ENCODE results near the gene PLAGL2. TPM values are rescaled to one million over a fixed set of nuclear protein-coding genes. Genes with fewer than 3 reads are reported as not detected.
"Not testable (repeated sequence)": the region's sequence is repeated elsewhere in the genome, so short reads cannot be mapped to it uniquely, and the experiment has no call there.

PLAGL2 gene
- total RNA-seq, 3 donors from 2014 or later: 2.9 to 7.6 (median 4.3) TPM

DNA sequence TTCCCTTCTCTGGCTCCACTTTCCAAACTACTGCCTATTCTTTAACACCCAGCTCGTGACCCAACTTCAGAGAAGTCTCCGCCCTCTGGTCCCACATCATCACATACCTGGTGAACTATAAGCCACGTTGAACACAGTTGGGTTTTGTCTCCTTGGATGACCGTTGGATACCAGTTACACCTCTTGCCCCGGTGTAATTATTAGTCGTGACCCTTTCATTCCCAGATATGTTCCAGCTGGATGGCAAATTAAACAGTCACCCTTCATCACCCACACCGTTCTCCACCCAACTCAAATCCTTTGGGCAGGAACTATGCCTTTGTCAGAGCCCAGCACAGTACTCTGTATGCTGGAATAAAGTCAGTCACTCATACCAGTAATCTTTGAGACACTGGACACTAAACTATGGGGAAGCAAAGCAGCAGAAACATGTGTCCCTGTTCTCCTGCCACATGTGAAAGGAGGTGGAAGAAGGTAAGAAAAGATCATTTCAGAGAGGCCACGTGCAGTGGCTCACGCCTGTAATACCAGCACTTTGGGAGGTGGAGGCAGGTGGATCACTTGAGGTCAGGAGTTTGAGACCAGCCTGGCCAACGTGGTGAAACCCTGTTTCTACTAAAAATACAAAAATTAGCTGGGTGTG lies 22.5 kb downstream of the PLAGL2 start:
- intact Hi-C loops (cut with DNase I; ENCODE audit: low total_unique reads): no loop called here
- Histone ChIP-seq H3K4me1 (peaks cover 5 to 10% of the 10 kb centered on the region in 2 donors), H3K4me3 (no peak overlapping the region), H3K9me3 (no peaks in the 10 kb centered on the region), H3K36me3 (no peaks in the 10 kb centered on the region), H3K27me3 (no peaks in the 10 kb centered on the region), H3K27ac (no peak overlapping the region)
- TF ChIP-seq, protein P1, sequence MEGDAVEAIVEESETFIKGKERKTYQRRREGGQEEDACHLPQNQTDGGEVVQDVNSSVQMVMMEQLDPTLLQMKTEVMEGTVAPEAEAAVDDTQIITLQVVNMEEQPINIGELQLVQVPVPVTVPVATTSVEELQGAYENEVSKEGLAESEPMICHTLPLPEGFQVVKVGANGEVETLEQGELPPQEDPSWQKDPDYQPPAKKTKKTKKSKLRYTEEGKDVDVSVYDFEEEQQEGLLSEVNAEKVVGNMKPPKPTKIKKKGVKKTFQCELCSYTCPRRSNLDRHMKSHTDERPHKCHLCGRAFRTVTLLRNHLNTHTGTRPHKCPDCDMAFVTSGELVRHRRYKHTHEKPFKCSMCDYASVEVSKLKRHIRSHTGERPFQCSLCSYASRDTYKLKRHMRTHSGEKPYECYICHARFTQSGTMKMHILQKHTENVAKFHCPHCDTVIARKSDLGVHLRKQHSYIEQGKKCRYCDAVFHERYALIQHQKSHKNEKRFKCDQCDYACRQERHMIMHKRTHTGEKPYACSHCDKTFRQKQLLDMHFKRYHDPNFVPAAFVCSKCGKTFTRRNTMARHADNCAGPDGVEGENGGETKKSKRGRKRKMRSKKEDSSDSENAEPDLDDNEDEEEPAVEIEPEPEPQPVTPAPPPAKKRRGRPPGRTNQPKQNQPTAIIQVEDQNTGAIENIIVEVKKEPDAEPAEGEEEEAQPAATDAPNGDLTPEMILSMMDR (IDR thresholded peaks at IDR 0.05): no peak
- TF ChIP-seq POLR2A (IDR thresholded peaks at IDR 0.05) (no peak), POLR2AphosphoS5 (IDR thresholded peaks at IDR 0.05) (no peak)
- DNase-seq (ENCODE audit: low spot score in 2 of 2): no peak

DNA sequence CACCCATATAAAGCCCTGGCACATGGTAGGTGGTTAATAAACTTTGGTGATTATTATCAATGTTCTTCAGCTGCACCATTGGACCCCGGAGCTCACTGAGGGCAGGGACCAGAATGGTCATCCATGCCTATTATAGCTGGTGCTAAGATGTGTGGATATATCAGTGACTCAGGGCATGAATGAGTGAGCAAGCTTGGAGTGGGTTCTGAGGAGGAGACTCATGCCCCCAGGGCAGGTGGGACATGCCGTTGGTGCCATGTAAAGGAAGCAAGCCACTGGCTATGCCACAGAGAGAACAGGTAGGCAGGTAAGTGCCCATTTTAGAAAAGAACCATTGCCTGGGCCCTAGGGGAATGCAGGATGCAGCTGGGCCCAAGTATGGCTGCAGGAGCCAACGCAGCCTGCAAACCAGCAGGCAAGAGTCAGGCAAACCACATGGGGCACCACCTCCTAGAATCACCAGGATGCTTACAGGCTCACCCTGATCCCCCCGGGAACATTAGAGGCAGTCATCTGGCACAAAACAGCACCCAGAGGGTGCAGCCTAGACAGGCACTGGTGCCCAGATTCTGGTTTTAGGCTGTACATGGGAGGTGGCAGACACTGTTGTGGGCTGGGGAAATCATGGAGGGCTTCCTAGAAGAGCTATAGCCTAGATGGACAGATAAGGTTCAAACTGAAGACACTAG lies 23.5 kb downstream of the PLAGL2 start:
- no peak for DNase-seq (ENCODE audit: low spot score in 2 of 2)

DNA sequence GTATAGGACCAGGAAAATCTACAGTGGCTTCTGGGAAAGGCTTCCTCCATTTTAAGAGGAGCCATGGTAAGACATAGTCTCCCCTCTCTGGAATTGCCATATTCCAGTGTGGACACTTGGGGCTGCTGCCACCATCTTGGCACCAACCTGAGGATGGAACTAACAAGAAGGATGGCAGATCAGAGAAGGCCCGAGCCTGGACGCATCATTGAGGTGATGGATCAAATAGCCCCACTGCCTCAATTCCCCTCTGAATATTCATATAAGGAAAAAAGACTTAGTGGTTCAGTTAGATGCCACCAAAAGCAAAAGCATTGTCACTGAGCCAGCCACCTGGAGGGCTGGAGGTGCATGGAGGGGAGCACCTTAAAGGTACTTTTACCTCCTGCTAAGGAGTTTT lies 25.9 kb downstream of the PLAGL2 start:
- no peaks in the 10 kb centered on the region for H3K9me3 ChIP-seq
- no peak overlapping the region for H3K27ac ChIP-seq
- intact Hi-C loops (cut with DNase I; ENCODE audit: low total_unique reads): no loop called here
- no peak overlapping the region for H3K4me3 ChIP-seq
- H3K4me1 ChIP-seq: no peaks in the 10 kb centered on the region
- H3K36me3 ChIP-seq: no peaks in the 10 kb centered on the region
- H3K27me3 ChIP-seq: no peaks in the 10 kb centered on the region
- TF ChIP-seq, protein P1 (IDR thresholded peaks at IDR 0.05): no peak
- TF ChIP-seq POLR2A (IDR thresholded peaks at IDR 0.05) (no peak), POLR2AphosphoS5 (IDR thresholded peaks at IDR 0.05) (no peak)
- no peak for DNase-seq (ENCODE audit: low spot score in 2 of 2)

More for the DNA sequence above, 23.5 kb downstream of the PLAGL2 start:
- Histone ChIP-seq H3K36me3 (no peaks in the 10 kb centered on the region), H3K27me3 (no peaks in the 10 kb centered on the region), H3K27ac (no peak overlapping the region), H3K4me1 (peaks cover 1 to 5% of the 10 kb centered on the region in 2 donors), H3K9me3 (no peaks in the 10 kb centered on the region), H3K4me3 (no peak overlapping the region)
- TF ChIP-seq, protein P1 (IDR thresholded peaks at IDR 0.05): no peak
- TF ChIP-seq POLR2AphosphoS5 (IDR thresholded peaks at IDR 0.05) (no peak), POLR2A (IDR thresholded peaks at IDR 0.05) (no peak)
- intact Hi-C loops (cut with DNase I; ENCODE audit: low total_unique reads): no loop called here

GRCh38 chr20:32179934-32180333 lies 27.6 kb downstream of the PLAGL2 start:
- Histone ChIP-seq H3K4me1 (no peaks in the 10 kb centered on the region), H3K27me3 (no peaks in the 10 kb centered on the region), H3K4me3 (no peak overlapping the region), H3K9me3 (no peaks in the 10 kb centered on the region), H3K36me3 (no peaks in the 10 kb centered on the region), H3K27ac (no peak overlapping the region)
- intact Hi-C loops (cut with DNase I; ENCODE audit: low total_unique reads): no loop called here
- no peak for TF ChIP-seq POLR2AphosphoS5 (IDR thresholded peaks at IDR 0.05)
- TF ChIP-seq POLR2A (IDR thresholded peaks at IDR 0.05): no peak
- TF ChIP-seq, protein P1 (IDR thresholded peaks at IDR 0.05): no peak
- no peak for DNase-seq (ENCODE audit: low spot score in 2 of 2)

GRCh38 chr20:32179515-32179914 lies 28.0 kb downstream of the PLAGL2 start:
- intact Hi-C loops (cut with DNase I; ENCODE audit: low total_unique reads): no loop called here
- DNase-seq (ENCODE audit: low spot score in 2 of 2): no peak

GRCh38 chr20:32177696-32178095 lies 29.8 kb downstream of the PLAGL2 start:
- H3K9me3 ChIP-seq; H3K27ac ChIP-seq; H3K4me3 ChIP-seq; H3K36me3 ChIP-seq; intact Hi-C loops (cut with DNase I; ENCODE audit: low total_unique reads); H3K27me3 ChIP-seq; DNase-seq (ENCODE audit: low spot score in 2 of 2); H3K4me1 ChIP-seq: not testable (repeated sequence)

More at GRCh38 chr20:32179515-32179914, 28.0 kb downstream of the PLAGL2 start:
- Histone ChIP-seq H3K36me3 (no peaks in the 10 kb centered on the region), H3K27me3 (no peaks in the 10 kb centered on the region), H3K4me3 (no peak overlapping the region), H3K9me3 (no peaks in the 10 kb centered on the region), H3K4me1 (no peaks in the 10 kb centered on the region), H3K27ac (no peak overlapping the region)
- TF ChIP-seq, protein P1 (IDR thresholded peaks at IDR 0.05): no peak
- TF ChIP-seq POLR2AphosphoS5 (IDR thresholded peaks at IDR 0.05) (no peak), POLR2A (IDR thresholded peaks at IDR 0.05) (no peak)

Measured in breast epithelium (tissue), 4 donors.